Measurements from ENCODE around the gene PSMB10.
A peak's percentile ranks its signal among the peaks of the same experiment; 100 is the strongest.

PSMB10 gene

GRCh38 chr16:67930191-67930590 lies 6.5 kb downstream of the PSMB10 start:
- no peak for TF ChIP-seq CTCF (IDR thresholded peaks at IDR 0.05)

- peak; percentile 91 for TF ChIP-seq CTCF (IDR thresholded peaks at IDR 0.05)
Measured at GRCh38 chr16:67928561-67929364, 7.9 kb downstream of the PSMB10 start.

- no peak for TF ChIP-seq CTCF (IDR thresholded peaks at IDR 0.05)
Measured at GRCh38 chr16:67928147-67928546, 8.5 kb downstream of the PSMB10 start.

GRCh38 chr16:67927131-67927941 lies 9.3 kb downstream of the PSMB10 start:
- TF ChIP-seq CTCF (IDR thresholded peaks at IDR 0.05): no peak

GRCh38 chr16:67926181-67926750 lies 10.4 kb downstream of the PSMB10 start:
- no peak for TF ChIP-seq CTCF (IDR thresholded peaks at IDR 0.05)

- TF ChIP-seq CTCF (IDR thresholded peaks at IDR 0.05): no peak
Measured at GRCh38 chr16:67924140-67924906, 12.3 kb downstream of the PSMB10 start.

All from LNCAP (cell line).